Activated CD4-positive, CD25-positive, alpha-beta regulatory T cell treated with anti-CD3 and anti-CD28 coated beads, Interleukin-2, amount 50 U/mL, for 16 hours (primary cell): Measurements from ENCODE around the gene TUSC2.

ENCODE experiments used
- DNase-seq: peaks from one replicate; pipeline ENCODE4 v3.0.0-alpha.2; 2020; ENCODE audit warnings: low read depth, low spot score

Gene TUSC2, protein sequence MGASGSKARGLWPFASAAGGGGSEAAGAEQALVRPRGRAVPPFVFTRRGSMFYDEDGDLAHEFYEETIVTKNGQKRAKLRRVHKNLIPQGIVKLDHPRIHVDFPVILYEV

GRCh38 chr3:50327943-50328691, at the start of gene TUSC2:
Gene TUSC2 (minus strand): TSS chr3:50328223. CDS start chr3:50328099, 124 bp downstream.
- peak; percentile 89 for DNase-seq

DNA sequence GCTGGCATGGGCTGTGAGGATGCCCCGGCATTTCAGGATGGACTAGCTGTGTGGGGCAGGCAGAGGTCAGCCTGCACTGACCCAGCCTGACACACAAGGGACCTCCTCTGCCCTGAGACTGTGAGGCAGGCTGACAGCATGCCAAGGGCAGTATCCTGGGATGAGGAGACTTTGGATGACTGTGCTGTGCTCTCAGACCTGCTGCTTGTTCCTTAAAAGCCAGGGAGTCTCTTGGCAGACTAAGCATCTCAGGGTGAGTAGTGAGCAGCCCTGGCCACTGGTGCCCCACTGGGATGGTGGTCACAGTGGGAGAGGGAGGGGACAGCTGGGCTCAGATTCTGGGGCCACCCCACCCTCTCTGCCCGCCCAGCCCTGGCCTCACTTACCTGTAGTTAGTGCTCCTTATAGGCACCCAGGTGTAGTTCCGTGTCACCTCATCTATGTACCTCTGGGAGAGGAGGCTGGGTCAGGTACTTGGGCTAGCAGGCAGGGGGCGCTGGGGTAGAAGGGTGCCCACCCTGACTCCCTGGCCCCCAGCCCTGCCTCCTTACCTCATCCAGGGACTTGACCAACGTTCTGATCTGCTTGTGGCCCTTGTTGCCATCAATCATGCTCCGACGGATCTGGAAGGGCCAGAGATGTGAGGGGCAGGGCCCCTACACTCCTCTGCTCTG, 47.4 kb upstream of the TUSC2 start:
- DNase-seq = no peak

DNA sequence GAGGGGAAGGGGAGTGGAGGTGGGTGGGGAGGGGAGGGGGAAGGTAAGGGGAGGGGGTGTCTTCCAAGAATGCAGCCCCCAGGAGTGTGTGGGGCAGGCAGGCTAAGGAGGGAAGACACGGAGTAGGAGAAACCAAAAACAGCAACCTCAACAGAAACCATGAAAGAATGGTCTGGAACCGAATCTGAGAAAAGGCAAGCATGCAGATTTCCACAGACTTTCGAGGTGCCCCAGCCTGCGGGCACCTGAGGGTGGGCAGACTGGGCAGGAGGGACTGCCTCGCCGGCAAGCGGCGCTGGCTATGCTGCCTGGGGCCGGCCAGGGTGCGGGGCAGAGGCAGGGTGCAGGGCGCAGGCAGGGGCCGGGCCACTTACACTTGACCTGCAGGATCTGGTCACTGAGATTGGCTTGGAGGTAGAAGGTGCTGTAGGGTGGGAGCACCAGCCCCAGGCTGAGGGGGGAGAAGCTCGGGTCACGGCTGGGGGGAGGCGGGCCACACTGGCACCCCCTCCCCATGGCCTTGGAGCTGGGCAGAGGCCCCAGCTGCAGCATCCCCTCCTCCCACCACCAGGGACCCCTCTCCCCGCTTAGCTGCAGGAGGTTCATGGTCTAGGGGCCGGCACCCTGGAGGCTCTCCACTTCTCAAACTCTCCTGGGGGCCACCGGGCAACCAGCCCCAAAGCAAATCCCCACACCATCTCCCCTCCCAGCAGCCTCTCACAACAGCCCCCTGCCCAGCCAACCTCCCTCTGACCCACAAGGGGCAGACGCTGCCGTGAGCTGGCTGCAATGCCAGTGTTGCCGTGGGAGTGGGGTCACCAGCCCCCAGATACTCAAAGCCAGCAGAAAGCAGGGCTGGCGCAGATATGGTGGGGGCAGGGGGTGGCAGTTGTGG, 46.6 kb upstream of the TUSC2 start:
- DNase-seq = no peak

GRCh38 chr3:50373146-50374051, 45.4 kb upstream of the TUSC2 start:
- DNase-seq = no peak

- DNase-seq = no peak
Observed at GRCh38 chr3:50372349-50372748, 44.3 kb upstream of the TUSC2 start.

GRCh38 chr3:50371133-50371685, 43.2 kb upstream of the TUSC2 start:
- no peak for DNase-seq

GRCh38 chr3:50370594-50370993, 42.6 kb upstream of the TUSC2 start:
- no peak for DNase-seq

GRCh38 chr3:50369012-50369670, 41.1 kb upstream of the TUSC2 start:
- DNase-seq = no peak

- no peak for DNase-seq
Observed at GRCh38 chr3:50365842-50366220, 37.8 kb upstream of the TUSC2 start.

- peak; percentile 86 for DNase-seq
Observed at GRCh38 chr3:50365080-50365841, 37.2 kb upstream of the TUSC2 start.

- DNase-seq = no peak
Observed at GRCh38 chr3:50364573-50365079, 36.6 kb upstream of the TUSC2 start.

GRCh38 chr3:50359760-50360110, 31.7 kb upstream of the TUSC2 start:
- no peak for DNase-seq

- peak; percentile 96 for DNase-seq
Observed at GRCh38 chr3:50358911-50359759, 31.1 kb upstream of the TUSC2 start, which contains the start of gene TMEM115. Gene TMEM115 (minus strand): TSS chr3:50359521. CDS start chr3:50359063, 458 bp downstream.

- no peak for DNase-seq
Observed at GRCh38 chr3:50358355-50358910, 30.4 kb upstream of the TUSC2 start.

GRCh38 chr3:50357481-50357880, 29.5 kb upstream of the TUSC2 start:
- no peak for DNase-seq

DNA sequence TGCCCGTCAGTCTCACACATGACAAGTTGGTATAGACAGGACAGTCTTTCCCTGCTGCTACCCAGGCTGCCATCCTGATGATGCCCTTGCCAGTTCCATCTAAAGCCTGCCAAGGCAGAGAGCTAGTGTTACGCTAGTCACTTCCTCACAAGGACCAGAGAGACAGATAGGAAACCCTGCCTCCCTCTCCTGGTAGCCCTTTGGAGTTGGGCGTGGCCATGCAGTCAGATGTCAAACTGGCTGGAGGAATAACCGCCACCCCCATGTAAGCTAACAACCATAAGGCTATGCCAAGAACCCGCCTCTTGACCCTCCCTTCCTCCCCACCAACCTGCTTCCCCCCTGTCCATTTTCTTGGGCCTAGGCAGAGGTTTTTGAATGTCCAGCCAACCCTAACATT, 28.5 kb upstream of the TUSC2 start:
- DNase-seq = no peak

DNA sequence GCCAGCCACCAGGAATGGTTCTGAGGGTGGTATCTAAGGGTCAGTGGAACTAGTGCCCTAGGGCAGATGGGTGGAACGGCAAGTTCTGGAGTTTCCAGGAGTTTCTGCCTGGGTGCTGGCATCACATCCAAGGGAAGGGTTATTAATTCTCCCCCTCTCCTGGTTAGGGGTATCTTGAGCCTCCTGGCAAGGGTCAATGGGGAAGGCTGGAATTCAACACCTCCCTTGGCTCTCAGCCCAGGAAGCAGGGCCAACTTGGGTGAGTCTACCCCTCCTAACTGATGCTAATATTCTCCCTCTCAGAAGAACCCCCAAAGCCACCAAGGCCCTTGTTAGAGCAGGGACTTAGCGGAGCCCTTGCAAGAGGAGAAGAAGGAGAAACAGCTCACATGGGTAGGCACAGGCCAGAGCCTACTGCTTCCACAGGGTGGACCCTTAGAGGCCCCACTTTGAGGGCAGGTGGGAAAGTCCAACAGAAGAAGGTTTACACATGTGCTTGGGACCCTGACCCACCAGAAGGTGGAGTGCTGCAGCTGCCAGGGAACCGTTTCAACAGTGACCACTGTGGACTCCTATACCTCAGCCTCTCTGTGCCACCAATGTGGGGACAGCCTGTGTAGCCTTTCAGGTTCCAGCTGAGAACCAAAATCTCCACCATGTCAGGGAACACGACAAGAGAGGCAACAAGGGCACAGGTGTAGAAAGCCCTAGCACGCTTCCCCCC, 28.0 kb upstream of the TUSC2 start:
- DNase-seq = no peak
